Stimulated activated effector memory CD8-positive, alpha-beta T cell treated with anti-CD3 and anti-CD28 coated beads, Interleukin-12 subunit alpha, Interleukin-12 subunit beta, amount 100 ng/mL, for 72 hours (primary cell): Measurements from ENCODE around the gene SHANK1.
"Not testable (repeated sequence)": the region's sequence is repeated elsewhere in the genome, so short reads cannot be mapped to it uniquely, and the experiment has no call there.

ENCODE experiments used
- ATAC-seq: fragments of 150-1000 bp; cut with Tn5 transposase; 2 replicates; pipeline ENCODE4 v1.10.0; 2021
- DNase-seq, 2 donors: peaks; one replicate each; pipeline ENCODE4 v3.0.0; 2021 to 2022; ENCODE audit warnings: low spot score in 2 of 2
- H3K27ac Mint-ChIP-seq: one replicate; pipeline ENCODE4 v1.8.0; 2022; ENCODE audit warnings: mild to moderate bottlenecking, mixed read lengths
- H3K36me3 Mint-ChIP-seq: one replicate; pipeline ENCODE4 v1.8.0; 2022; ENCODE audit warnings: mild to moderate bottlenecking, mixed read lengths
- H3K4me1 Mint-ChIP-seq: one replicate; pipeline ENCODE4 v1.8.0; 2022; ENCODE audit warnings: mixed read lengths
- H3K4me3 Mint-ChIP-seq: one replicate; pipeline ENCODE4 v1.8.0; 2022; ENCODE audit warnings: mild to moderate bottlenecking, mixed read lengths
- H3K9me3 Mint-ChIP-seq: one replicate; pipeline ENCODE4 v1.8.0; 2022; ENCODE audit warnings: mixed read lengths

SHANK1 gene

DNA sequence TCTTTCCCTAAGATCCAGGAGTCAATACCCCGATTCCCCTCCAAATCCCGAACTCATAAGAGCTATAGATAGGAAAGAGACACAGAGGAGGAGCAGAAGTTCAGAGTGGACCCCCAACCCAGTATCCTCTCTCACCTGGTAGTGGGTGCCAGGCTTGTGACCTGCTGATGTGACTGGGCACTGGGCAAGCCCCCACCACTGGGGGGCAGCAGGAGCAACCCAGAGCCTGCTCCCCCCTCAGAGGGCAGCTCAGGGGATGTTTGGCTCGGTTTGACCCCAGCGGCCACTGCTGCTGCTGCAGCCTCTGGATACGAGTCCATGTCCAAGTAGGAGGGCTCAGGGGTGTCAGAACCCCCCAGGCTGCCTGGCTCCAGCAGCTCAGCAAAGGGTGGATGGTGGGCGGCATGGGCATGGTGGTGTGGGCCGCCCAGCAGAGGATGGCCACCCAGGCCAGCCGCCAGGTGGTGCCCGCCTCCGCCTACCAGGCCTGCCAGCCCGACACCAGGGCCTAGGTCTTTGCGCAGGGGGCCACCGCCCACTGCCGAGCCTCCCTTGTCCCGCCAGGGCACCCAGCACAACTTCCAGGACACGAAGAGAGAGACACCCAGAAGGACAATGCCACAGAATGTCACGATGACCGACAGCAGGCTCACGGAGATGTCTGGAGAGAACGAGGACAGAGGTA, 87.3 kb downstream of the SHANK1 start:
- Mint-ChIP-seq H3K9me3 (no peaks in the 10 kb centered on the region), H3K4me3 (no peak overlapping the region), H3K27ac (no peak overlapping the region), H3K36me3 (no peaks in the 10 kb centered on the region), H3K4me1 (no peaks in the 10 kb centered on the region)
- no peak for DNase-seq
- no peak for ATAC-seq

- no peak for ATAC-seq
- no peak for DNase-seq
- no peaks in the 10 kb centered on the region for H3K9me3 Mint-ChIP-seq
- no peak overlapping the region for H3K4me3 Mint-ChIP-seq
- no peak overlapping the region for H3K27ac Mint-ChIP-seq
- no peaks in the 10 kb centered on the region for H3K36me3 Mint-ChIP-seq
- no peaks in the 10 kb centered on the region for H3K4me1 Mint-ChIP-seq
These were observed 89.8 kb downstream of the SHANK1 start for GRCh38 chr19:50629801-50630200.

- no peaks in the 10 kb centered on the region for H3K9me3 Mint-ChIP-seq
- H3K27ac Mint-ChIP-seq, result no peak overlapping the region
- no peak for ATAC-seq
- H3K36me3 Mint-ChIP-seq, result no peaks in the 10 kb centered on the region
- H3K4me1 Mint-ChIP-seq, result no peaks in the 10 kb centered on the region
- H3K4me3 Mint-ChIP-seq, result no peak overlapping the region
- no peak for DNase-seq
These were observed 90.4 kb downstream of the SHANK1 start for GRCh38 chr19:50629194-50629593.

DNA sequence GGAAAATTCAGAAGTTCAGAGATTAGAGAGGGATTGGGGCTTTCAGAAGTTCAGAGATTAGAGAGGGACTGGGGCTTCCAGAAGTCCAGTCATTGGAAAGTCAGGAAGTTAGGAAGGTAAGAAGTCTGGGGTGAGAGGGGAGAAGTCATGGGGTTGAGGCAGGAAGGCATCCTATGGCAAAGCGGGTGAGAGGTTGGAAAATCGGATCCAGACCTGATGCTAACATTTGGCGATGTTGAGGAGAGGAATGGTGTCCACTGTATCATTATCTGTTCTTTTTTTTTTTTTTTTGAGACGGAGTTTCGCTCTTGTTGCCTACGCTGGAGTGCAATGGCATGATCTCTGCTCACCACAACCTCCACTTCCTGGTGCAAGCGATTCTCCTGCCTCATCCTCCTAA, 91.1 kb downstream of the SHANK1 start:
- no peak for ATAC-seq
- Mint-ChIP-seq H3K27ac (no peak overlapping the region), H3K4me3 (no peak overlapping the region)

DNA sequence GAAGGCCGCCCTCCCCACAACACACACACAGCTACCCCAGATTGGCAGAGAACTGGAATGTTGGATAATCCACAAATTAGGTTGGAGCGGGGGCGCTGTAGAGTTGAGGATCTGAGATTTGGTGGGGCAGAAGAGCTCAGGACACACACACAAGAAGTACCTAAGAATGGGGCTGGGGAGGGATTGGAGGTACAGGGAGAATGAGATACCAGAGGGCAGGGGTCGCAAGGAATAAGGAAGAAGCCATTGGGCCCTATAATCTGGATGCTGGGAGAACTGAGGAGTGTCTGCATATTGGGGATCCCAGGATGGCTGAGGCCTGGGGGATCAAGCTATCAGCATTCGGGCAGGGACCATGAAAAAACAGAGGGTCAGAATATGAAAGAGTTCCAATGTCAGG, 91.5 kb downstream of the SHANK1 start:
- no peak overlapping the region for H3K27ac Mint-ChIP-seq
- H3K4me1 Mint-ChIP-seq, result no peaks in the 10 kb centered on the region
- no peaks in the 10 kb centered on the region for H3K36me3 Mint-ChIP-seq
- no peak for DNase-seq
- no peaks in the 10 kb centered on the region for H3K9me3 Mint-ChIP-seq
- no peak for ATAC-seq
- no peak overlapping the region for H3K4me3 Mint-ChIP-seq

More for the DNA sequence above, 91.1 kb downstream of the SHANK1 start:
- Mint-ChIP-seq H3K9me3 (no peaks in the 10 kb centered on the region), H3K36me3 (no peaks in the 10 kb centered on the region), H3K4me1 (no peaks in the 10 kb centered on the region)
- DNase-seq, result no peak

DNA sequence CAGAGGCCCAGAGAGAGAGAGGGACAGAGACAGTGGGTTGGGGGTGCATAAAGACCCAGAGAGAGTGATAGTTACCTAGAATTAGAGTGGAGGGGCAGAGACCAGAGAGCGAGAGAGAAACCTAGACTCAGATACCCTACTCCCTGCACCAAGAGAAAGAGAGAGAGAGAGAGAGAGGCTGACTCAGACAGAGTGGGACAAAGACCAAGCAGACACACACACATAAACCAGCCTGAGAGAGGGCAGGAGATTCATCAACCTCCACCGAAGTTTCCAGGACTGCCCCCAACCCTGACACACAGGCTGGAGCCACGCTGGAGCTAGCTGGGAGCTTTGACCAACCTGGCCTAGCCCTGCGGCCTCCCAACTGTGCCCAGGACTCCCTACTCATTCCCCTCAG, 92.8 kb downstream of the SHANK1 start:
- no peak overlapping the region for H3K4me3 Mint-ChIP-seq
- no peaks in the 10 kb centered on the region for H3K4me1 Mint-ChIP-seq
- H3K9me3 Mint-ChIP-seq, result no peaks in the 10 kb centered on the region
- DNase-seq (no peak), ATAC-seq (no peak)
- no peak overlapping the region for H3K27ac Mint-ChIP-seq
- H3K36me3 Mint-ChIP-seq, result no peaks in the 10 kb centered on the region

DNA sequence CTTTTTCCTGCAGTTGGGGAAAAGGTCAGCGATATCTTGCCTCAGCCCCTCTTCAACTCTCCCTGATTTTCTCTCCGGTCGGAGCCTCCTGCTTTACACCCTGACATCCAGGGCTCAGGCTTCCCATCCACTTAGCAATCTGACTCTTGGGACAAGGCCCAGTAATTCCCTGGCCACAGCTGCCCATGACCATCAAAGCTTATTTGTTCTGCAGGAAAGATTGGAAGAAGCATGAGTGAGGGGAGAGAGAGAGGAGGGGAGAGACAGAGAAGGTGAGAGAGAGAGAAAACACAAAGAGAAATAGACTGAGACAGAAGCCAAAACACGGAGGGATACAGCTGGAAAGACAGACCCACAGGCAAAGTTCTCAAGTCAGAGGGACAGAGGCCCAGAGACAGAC, 93.6 kb downstream of the SHANK1 start:
- H3K4me3 Mint-ChIP-seq, result no peak overlapping the region
- no peak overlapping the region for H3K27ac Mint-ChIP-seq

GRCh38 chr19:50624949-50625600, 94.5 kb downstream of the SHANK1 start:
- H3K4me3 Mint-ChIP-seq, result no peak overlapping the region
- H3K36me3 Mint-ChIP-seq, result no peaks in the 10 kb centered on the region
- H3K27ac Mint-ChIP-seq, result no peak overlapping the region
- no peak for DNase-seq
- no peaks in the 10 kb centered on the region for H3K4me1 Mint-ChIP-seq
- no peaks in the 10 kb centered on the region for H3K9me3 Mint-ChIP-seq
- ATAC-seq, result no peak

More for the DNA sequence above, 93.6 kb downstream of the SHANK1 start:
- Mint-ChIP-seq H3K4me1 (no peaks in the 10 kb centered on the region), H3K36me3 (no peaks in the 10 kb centered on the region), H3K9me3 (no peaks in the 10 kb centered on the region)
- no peak for ATAC-seq
- no peak for DNase-seq

- not testable (repeated sequence) for H3K4me3 Mint-ChIP-seq, H3K4me1 Mint-ChIP-seq, H3K9me3 Mint-ChIP-seq, DNase-seq, H3K27ac Mint-ChIP-seq, H3K36me3 Mint-ChIP-seq, ATAC-seq
These were observed 99.2 kb downstream of the SHANK1 start for GRCh38 chr19:50620394-50620906.

DNA sequence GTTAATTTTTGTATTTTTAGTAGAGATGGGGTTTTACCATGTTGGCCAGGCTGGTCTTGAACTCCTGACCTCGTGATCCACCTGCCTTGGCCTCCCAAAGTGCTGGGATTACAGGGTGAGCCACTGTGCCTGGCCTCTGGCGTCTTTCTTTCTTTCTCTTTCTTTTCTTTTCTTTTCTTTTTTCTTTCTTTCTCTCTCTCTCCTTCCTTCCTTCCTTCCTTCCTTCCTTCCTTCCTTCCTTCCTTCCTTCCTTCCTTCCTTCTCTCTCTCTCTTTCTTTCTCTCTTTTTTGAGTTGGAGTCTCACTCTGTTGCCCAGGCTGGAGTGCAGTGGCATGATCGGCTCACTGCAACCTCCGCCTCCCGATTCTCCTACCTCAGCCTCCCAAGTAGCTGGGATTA, 100.4 kb downstream of the SHANK1 start:
- not testable (repeated sequence) for ATAC-seq, H3K4me3 Mint-ChIP-seq, H3K9me3 Mint-ChIP-seq, H3K36me3 Mint-ChIP-seq, H3K27ac Mint-ChIP-seq, DNase-seq, H3K4me1 Mint-ChIP-seq

DNA sequence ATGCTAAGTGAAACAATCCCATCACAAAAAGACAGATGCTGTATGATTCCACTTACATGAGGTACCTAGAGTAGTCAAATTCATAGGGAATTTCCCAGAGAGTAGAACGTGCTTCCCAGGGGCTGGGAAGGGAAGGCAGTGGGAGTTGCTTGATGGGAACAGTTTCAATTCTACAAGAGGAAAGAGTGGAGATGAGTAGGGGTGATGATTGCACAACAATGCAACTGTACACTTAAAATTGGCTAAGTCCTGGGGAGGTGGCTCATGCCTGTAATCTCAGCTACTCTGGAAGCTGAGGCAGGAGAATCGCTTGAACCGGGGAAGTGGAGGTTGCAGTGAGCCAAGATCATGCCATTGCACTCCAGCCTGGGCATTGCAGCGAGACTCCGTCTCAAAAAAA, 101.2 kb downstream of the SHANK1 start:
- ATAC-seq, H3K9me3 Mint-ChIP-seq, H3K36me3 Mint-ChIP-seq, H3K4me1 Mint-ChIP-seq, DNase-seq, H3K4me3 Mint-ChIP-seq, H3K27ac Mint-ChIP-seq: not testable (repeated sequence)

DNA sequence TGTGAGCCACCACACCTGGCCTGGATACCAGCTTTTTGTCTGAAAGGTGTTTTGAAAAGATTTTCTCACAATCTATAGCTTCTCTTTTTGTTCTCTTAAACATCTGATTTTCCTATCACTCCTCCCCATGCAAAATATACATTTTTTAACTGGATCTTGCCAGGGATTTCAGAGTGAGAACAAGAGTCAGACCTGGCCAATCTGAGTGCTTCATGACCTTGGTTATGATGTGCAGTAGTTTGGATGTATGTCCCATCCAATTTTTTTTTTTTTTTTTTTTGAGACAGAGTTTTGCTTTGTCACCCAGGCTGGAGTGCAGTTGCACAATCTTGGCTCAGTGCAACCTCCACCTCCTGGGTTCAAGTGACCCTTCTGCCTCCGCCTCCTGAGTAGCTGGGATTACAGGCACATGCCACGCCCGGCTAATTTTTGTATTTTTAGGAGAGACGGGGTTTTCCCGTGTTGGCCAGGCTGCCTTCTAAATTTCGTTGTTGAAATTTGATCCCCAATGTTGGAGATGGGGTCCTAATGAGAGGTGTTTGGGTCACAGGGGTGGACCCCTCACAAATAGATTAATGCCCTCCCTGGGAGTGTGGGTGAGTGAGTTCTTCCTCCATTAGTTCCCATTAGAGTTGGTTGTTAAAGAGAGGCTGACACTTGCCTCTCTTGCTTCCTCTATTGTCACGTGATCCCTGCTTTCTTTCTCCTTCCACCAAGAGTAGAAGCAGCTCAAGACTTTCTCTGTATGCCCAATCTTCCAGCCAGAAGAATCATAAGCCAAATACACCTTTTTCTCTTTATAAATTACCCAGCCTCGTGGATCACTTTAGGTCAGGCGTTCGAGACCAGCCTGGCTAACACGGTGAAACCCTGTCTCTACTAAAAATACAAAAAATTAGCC, 106.8 kb downstream of the SHANK1 start:
- not testable (repeated sequence) for DNase-seq, H3K27ac Mint-ChIP-seq, H3K36me3 Mint-ChIP-seq, H3K4me1 Mint-ChIP-seq, H3K9me3 Mint-ChIP-seq, H3K4me3 Mint-ChIP-seq, ATAC-seq
